Posterior vena cava (tissue), 2 donors: ENCODE data around the gene MEA1. TPM values are rescaled to one million over a fixed set of nuclear protein-coding genes. Genes with fewer than 3 reads are reported as not detected.

Experiments
- DNase-seq: peaks from one replicate; pipeline ENCODE4 v3.0.0-alpha.2; 2020; ENCODE audit warnings: low spot score
- intact Hi-C, 2 donors: fragments of 100-400 bp; cut with DNase I; formaldehyde crosslinking; loops; one replicate each; pipeline versions ENCODE4 v1.14.1 to v1.14.2; 2022 to 2023
- total RNA-seq, 2 donors: library from RNA; stranded (reverse); fragmentation: NEBNext Ultra II Directional; extraction: Animal tissue kit (Norgen Biotek cat#: 25700); gene quantifications; one replicate each; pipeline ENCODE4 v1.2.1, GENCODE V29; 2021
- donor health status: DM: yes; HTN: yes; CAD: no.
- donor health status: DM: yes; HTN: yes; CAD: no.

The MEA1 gene
- total RNA-seq, 2 donors from 2014 or later = 41.8 to 45.9 TPM

GRCh38 chr6:42984001-42984923 is 29.5 kb downstream of the MEA1 start, which contains the start of gene PPP2R5D:
TSS of gene PPP2R5D (plus strand) at chr6:42984570. CDS start at chr6:42984678, 108 bp downstream.
- intact Hi-C loops = no loop called here

GRCh38 chr6:42981836-42982235 is 31.9 kb downstream of the MEA1 start:
- no peak for DNase-seq
- intact Hi-C loops = no loop called here

More at GRCh38 chr6:42984001-42984923, 29.5 kb downstream of the MEA1 start, which contains the start of gene PPP2R5D:
- peak; percentile 99 for DNase-seq

GRCh38 chr6:42979523-42980177 is 34.1 kb downstream of the MEA1 start:
- intact Hi-C loops = loop anchor here (5.0 kb wide), 2 partner anchors 42 to 47 kb away; no protein-coding TSS in a partner anchor
- DNase-seq = no peak

GRCh38 chr6:42978839-42979522 is 34.8 kb downstream of the MEA1 start, which contains the start of gene PEX6:
TSS of gene PEX6 (minus strand) at chr6:42979181. CDS start at chr6:42979150, 31 bp downstream.
- DNase-seq = peak; percentile 98
- intact Hi-C loops = loop anchor here (5.0 kb wide), 2 partner anchors 42 to 47 kb away; no protein-coding TSS in a partner anchor

GRCh38 chr6:42978487-42978838 is 35.3 kb downstream of the MEA1 start:
- no peak for DNase-seq
- intact Hi-C loops = loop anchor here (5.0 kb wide), 2 partner anchors 41 to 46 kb away; no protein-coding TSS in a partner anchor

- DNase-seq = no peak
- intact Hi-C loops = loop anchor here (5.0 kb wide), 2 partner anchors 38 to 43 kb away; no protein-coding TSS in a partner anchor
Observed at GRCh38 chr6:42974919-42975505, 38.7 kb downstream of the MEA1 start.

GRCh38 chr6:42973926-42974325 is 39.8 kb downstream of the MEA1 start:
- DNase-seq = no peak
- intact Hi-C loops = no loop called here

- DNase-seq = no peak
- intact Hi-C loops = no loop called here
Observed at GRCh38 chr6:42971746-42972327, 41.9 kb downstream of the MEA1 start.

GRCh38 chr6:42970871-42971612 is 42.7 kb downstream of the MEA1 start:
- intact Hi-C loops = no loop called here
- no peak for DNase-seq

GRCh38 chr6:42969934-42970333 is 43.8 kb downstream of the MEA1 start:
- no peak for DNase-seq
- intact Hi-C loops = no loop called here

GRCh38 chr6:42969431-42969830 is 44.3 kb downstream of the MEA1 start:
- intact Hi-C loops = no loop called here

GRCh38 chr6:42968783-42969182 is 45.0 kb downstream of the MEA1 start:
- intact Hi-C loops = no loop called here
- DNase-seq = no peak

More at GRCh38 chr6:42969431-42969830, 44.3 kb downstream of the MEA1 start:
- DNase-seq = no peak

GRCh38 chr6:42968126-42968701 is 45.5 kb downstream of the MEA1 start:
- no peak for DNase-seq
- intact Hi-C loops = no loop called here

GRCh38 chr6:42967228-42967627 is 46.5 kb downstream of the MEA1 start:
- DNase-seq = no peak
- intact Hi-C loops = no loop called here

- intact Hi-C loops = no loop called here
- DNase-seq = no peak
Observed at GRCh38 chr6:42966571-42966970, 47.2 kb downstream of the MEA1 start.

GRCh38 chr6:42963855-42964605 is 49.7 kb downstream of the MEA1 start:
- intact Hi-C loops = no loop called here
- DNase-seq = no peak
